ENCODE data around the gene USP44. TPM values are rescaled to one million over a fixed set of nuclear protein-coding genes. Genes with fewer than 3 reads are reported as not detected.

The USP44 gene
- total and polyA plus RNA-seq, 11 donors, result 0.09 to 1.2 (median 0.33) TPM; not detected in 3

DNA sequence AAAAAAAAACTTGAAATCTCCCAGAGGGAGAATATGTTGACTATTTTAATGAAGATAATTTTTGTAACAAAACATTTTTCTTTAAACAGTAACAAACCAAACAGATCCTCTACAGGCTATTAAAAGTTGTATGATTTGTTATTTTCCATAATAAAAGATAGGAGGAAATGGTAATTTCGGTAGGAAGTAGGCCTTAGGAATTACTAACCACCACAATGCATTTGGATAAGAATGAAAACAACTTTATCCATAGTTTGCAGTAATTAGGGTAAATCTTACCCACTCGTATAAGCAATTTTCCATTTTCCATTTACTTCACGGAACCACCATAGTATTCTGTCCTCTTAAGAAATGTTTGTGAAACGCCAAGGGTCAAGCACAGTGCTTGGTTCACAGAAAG is 6.0 kb downstream of the USP44 start:
- Histone ChIP-seq H3K4me1 (peaks cover 0 to 15% (median 5%) of the 10 kb centered on the region in 12 donors), H3K9me3 (peaks cover 0 to 10% (median 2%) of the 10 kb centered on the region in 12 donors), H3K4me3 (no peak overlapping the region), H3K27me3 (peaks cover 0 to 50% (median 3%) of the 10 kb centered on the region in 9 donors), H3K36me3 (no peaks in the 10 kb centered on the region), H3K27ac (no peak overlapping the region)
- TF ChIP-seq, protein P1, sequence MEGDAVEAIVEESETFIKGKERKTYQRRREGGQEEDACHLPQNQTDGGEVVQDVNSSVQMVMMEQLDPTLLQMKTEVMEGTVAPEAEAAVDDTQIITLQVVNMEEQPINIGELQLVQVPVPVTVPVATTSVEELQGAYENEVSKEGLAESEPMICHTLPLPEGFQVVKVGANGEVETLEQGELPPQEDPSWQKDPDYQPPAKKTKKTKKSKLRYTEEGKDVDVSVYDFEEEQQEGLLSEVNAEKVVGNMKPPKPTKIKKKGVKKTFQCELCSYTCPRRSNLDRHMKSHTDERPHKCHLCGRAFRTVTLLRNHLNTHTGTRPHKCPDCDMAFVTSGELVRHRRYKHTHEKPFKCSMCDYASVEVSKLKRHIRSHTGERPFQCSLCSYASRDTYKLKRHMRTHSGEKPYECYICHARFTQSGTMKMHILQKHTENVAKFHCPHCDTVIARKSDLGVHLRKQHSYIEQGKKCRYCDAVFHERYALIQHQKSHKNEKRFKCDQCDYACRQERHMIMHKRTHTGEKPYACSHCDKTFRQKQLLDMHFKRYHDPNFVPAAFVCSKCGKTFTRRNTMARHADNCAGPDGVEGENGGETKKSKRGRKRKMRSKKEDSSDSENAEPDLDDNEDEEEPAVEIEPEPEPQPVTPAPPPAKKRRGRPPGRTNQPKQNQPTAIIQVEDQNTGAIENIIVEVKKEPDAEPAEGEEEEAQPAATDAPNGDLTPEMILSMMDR (IDR thresholded peaks at IDR 0.05), result no peak
- no peak for TF ChIP-seq POLR2A (IDR thresholded peaks at IDR 0.05)
- DNase-seq (no peak), ATAC-seq (no peak)
- 85 to 92% (median 88%) methylated on average over 4 of the region's 4 CpGs for WGBS, 4 donors
- intact Hi-C loops (cut with DNase I), result no loop called here

DNA sequence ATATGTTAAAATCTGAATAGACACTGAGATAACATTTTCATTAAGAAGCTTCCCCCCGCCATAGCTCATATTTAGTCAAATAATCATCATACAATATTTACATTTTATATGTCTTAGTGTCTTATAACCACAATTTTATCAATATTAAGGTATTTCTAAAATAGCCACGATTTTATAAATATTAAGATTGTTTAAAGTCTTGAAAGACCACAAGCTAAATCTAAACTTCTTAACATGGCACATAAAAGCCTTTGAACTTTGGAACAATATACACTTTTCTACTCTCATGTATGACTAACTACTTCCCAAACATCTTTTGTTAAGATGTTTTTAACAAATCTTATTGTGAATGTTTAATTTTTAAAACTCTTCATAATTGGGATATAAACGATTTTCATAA is 6.5 kb downstream of the USP44 start:
- no peak for ATAC-seq
- DNase-seq, result no peak
- no peak overlapping the region for H3K27ac ChIP-seq
- no peak for TF ChIP-seq POLR2A (IDR thresholded peaks at IDR 0.05)
- TF ChIP-seq, protein P1 (IDR thresholded peaks at IDR 0.05), result no peak
- peaks cover 0 to 9% (median 2%) of the 10 kb centered on the region in 12 donors for H3K9me3 ChIP-seq
- no peaks in the 10 kb centered on the region for H3K36me3 ChIP-seq
- peaks cover 0 to 45% (median 3%) of the 10 kb centered on the region in 9 donors for H3K27me3 ChIP-seq
- peaks cover 0 to 15% (median 5%) of the 10 kb centered on the region in 12 donors for H3K4me1 ChIP-seq
- no peak overlapping the region for H3K4me3 ChIP-seq
- intact Hi-C loops (cut with DNase I), result no loop called here
- WGBS, 4 donors, result 57 to 64% (median 60%) methylated on average over 3 of the region's 3 CpGs

DNA sequence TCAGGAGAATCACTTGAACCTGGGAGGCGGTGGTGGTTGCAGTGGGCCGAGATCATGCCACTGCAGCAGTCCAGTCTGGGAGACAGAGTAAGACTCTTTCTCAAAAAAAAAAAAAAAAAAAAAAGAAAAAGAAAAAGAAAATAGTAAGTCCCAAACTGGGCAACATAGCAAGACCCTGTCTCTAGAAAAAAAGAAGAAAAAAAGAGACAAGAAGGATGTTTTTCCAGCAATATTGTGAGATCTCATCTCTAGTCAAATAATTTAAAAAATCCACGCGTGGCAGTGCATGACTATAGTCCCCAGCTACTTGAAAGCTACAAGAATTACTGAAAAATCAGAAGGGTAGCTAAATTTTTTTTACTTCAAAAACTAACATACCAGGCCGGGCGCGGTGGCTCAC is 8.0 kb downstream of the USP44 start:
- DNase-seq (no peak), ATAC-seq (no peak)
- peaks cover 0 to 31% (median 0%) of the 10 kb centered on the region in 9 donors for H3K27me3 ChIP-seq
- WGBS, 4 donors, result 96 to 97% (median 97%) methylated on average over 7 of the region's 7 CpGs
- H3K4me1 ChIP-seq, result peaks cover 0 to 7% (median 1%) of the 10 kb centered on the region in 12 donors
- no peak overlapping the region for H3K4me3 ChIP-seq
- no peak overlapping the region for H3K27ac ChIP-seq
- TF ChIP-seq POLR2A (IDR thresholded peaks at IDR 0.05), result no peak
- TF ChIP-seq, protein P1 (IDR thresholded peaks at IDR 0.05), result no peak
- H3K36me3 ChIP-seq, result no peaks in the 10 kb centered on the region
- no peaks in the 10 kb centered on the region for H3K9me3 ChIP-seq
- intact Hi-C loops (cut with DNase I), result no loop called here

DNA sequence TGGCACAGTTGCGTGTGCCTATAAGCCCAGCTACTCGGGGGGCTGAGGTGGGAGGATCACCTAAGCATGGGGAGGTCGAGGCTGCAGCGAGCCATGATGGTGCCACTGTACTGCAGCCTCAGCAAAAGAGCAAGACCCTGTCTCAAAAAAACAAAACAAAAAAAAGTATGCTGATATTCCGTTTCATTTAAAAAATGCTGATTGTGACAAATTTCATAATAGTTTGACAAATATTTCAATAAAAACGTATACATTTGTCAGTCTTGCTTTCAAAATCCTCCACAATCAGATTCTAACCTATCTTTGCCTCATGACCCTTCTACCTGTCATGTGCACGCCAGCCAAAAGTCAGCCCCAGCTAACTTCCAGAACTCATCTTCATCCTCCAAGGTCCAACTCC is 9.8 kb downstream of the USP44 start:
- Histone ChIP-seq H3K27ac (no peak overlapping the region), H3K9me3 (no peaks in the 10 kb centered on the region), H3K36me3 (no peaks in the 10 kb centered on the region), H3K4me1 (no peaks in the 10 kb centered on the region), H3K4me3 (no peak overlapping the region), H3K27me3 (peaks cover 0 to 12% (median 0%) of the 10 kb centered on the region in 9 donors)
- WGBS, 4 donors, result 86 to 90% (median 89%) methylated on average over 7 of the region's 7 CpGs
- no peak for TF ChIP-seq POLR2A (IDR thresholded peaks at IDR 0.05)
- TF ChIP-seq, protein P1 (IDR thresholded peaks at IDR 0.05), result no peak
- ATAC-seq, result no peak
- intact Hi-C loops (cut with DNase I), result no loop called here
- no peak for DNase-seq

All from heart left ventricle (tissue), 16 donors.